Fibroblast of gingiva (primary cell): ENCODE data around the gene FTSJ1.
A peak's percentile ranks its signal among the peaks of the same experiment; 100 is the strongest.
"Not testable (repeated sequence)": the region's sequence is repeated elsewhere in the genome, so short reads cannot be mapped to it uniquely, and the experiment has no call there.

Source experiments
- DNase-seq: peaks from one replicate; pipeline ENCODE4 v3.0.0-alpha.2; 2011; ENCODE audit warnings: low read depth

FTSJ1 gene

DNA sequence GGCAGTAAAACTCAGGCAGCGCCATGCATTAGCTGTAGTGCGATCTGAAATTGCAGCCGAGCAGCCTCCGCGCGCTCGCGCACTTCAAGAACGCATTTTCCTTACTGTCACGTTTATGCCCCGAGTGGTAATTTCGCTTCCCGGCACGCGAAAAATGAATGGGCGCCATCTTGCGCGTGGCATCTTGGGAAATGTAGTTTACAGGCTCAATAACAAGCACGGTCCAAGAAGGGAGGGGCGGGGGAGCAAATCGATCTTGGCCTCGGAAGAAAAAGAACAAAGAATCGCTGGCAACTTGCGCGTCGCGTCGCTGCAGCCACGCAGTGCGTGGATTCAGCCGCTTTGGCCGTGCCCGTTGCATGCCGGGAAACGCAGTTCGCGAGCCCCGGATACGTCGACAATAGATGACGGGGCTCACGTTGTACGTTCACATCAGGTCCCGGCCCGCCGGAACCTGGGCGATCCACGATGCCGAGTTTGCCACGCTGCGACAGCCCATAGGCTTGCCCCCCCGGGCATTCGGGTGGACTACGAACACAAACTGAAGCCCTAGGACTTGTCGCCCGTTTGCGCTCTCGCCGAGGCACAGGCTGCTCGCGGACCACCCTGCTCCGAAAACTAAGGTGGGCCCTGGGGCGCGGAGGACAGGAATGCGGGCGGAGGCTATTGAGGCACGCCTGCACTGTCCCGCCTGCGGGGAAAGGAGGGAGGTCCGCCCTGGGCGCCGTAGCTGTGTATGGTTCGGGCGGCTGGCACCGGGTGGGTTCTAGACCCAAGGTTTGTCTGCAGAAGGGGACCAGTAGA lies at the start of gene FTSJ1:
Gene FTSJ1, plus strand, starts transcription at position 426 of the 804 bp plus-strand sequence. CDS start 1,849 bp downstream, outside the sequence.
- DNase-seq = peak; percentile 93

DNA sequence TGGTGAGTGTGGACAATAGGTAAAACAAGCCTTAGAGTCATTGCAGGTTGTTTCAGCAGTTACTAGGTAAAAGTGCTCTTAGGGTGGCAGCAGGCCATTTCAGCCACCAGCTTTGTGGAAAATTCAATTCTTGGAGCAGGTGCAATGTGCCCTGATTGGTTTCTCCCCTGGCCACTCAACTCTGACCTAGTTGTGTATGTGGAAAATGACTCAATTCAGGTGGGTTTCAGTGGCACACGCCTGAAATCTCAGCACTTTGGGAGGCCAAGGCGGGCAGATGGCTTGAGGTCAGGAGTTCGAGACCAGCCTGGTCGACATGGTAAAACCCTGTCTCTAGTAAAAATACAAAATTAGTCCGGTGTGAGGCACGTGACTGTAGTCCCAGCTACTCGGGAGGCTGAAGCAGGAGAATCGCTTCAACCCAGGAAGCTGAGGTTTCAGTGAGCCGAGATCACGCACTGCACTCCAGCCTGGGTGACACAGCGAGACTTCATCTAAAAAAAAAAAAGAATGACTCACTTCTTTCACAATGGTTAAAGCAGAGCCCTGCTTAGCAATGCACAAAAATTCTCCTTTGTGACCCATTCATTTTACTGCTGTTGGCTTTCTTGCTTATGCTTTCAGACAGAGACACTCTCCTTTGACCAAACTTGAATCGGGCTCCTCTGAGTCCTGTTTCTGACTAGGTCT lies 48.8 kb upstream of the FTSJ1 start:
- DNase-seq = not testable (repeated sequence)

DNA sequence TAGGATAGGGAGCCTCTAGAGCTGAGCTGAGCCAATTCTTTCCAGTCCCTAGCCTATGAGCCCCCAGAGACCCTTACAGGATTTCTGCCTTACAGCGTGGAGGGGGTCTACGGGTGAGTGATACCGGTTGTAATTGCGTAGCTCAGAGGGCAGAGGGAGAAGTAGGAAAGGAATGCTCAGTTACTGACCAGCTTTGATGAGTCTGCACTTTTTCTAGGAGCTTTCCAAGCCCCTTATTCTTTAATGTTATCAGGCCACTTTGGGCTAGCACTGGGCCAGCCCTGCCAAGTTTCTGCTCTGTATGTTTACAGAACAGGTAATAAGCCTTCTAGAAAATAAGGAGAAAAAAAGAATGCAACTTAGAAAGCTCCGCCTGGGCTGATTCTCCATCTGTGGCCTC lies 46.4 kb upstream of the FTSJ1 start:
- not testable (repeated sequence) for DNase-seq

DNA sequence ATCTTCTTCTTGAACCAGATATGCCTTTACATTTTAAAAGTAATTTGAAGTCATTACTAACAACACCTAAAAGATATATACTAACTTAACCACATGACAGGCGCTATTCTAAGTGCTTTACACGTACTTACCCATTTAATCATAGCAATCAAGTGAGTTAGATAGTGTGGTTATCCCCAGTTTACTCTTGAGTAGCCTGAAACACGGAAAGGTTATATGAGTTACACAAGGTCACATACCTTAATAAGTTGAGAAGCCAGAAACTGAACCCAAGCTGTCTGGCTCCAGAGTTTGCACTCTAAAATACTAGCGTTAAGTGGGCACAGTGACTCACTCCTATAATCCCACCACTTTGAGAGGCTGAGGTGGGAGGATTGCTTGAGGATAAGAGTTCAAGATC lies 45.8 kb upstream of the FTSJ1 start:
- not testable (repeated sequence) for DNase-seq

GRCh38 chrX:48433713-48434112 lies 42.3 kb upstream of the FTSJ1 start:
- DNase-seq = not testable (repeated sequence)

DNA sequence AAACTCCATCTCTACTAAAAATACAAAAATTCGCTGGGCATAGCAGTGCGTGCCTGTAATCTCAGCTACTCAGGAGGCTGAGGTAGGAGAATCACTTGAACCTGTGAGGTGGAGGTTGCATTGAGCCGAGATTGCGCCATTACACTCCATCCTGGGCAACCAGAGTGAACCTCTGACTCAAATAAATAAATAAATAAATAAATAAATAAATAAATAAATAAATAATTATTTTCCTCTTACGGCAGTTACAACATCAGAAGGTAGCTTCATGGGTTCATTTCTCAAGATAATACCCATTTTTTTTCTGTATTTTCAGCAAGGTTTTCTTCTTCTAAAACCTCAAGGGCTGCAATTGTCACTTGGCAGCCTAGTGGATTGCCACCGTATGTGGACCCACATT lies 28.8 kb upstream of the FTSJ1 start:
- not testable (repeated sequence) for DNase-seq

DNA sequence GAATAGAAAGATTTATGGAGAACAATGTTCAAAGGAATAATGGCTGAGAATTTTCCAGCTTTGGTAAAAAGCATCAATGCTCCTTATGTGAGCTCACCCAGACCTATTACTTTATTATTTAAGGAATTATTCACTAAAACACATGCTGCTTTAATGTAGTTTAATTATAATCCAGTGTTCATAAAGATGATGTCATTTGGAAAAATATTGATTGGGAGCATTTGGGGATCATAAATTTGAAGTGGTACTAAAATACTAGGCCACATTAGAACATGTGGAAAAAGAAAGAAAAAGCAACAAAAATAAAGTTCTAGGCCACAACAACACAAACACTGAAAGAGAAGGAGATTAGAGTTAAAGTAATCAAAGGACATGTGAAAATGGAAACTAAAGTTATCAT lies 25.9 kb upstream of the FTSJ1 start:
- no peak for DNase-seq

DNA sequence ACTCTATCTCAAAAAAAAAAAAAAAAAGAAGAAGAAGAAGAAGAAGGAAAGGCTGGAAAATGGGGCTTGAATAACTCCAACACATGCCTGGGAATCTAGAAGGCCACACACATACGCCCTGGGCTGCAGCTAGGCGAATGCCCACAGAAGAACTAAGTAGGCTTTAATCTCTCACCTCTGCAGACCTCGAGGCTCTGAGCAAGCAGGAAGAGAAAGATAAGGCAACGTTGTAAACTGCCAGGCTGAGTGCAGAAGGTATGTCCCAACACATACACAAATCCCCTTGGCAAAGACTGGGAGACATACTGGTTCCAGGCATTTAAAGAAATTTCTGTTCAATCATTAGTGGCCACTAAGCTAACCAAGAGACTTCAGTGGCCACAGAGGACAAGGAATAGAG lies 24.3 kb upstream of the FTSJ1 start:
- DNase-seq = no peak

DNA sequence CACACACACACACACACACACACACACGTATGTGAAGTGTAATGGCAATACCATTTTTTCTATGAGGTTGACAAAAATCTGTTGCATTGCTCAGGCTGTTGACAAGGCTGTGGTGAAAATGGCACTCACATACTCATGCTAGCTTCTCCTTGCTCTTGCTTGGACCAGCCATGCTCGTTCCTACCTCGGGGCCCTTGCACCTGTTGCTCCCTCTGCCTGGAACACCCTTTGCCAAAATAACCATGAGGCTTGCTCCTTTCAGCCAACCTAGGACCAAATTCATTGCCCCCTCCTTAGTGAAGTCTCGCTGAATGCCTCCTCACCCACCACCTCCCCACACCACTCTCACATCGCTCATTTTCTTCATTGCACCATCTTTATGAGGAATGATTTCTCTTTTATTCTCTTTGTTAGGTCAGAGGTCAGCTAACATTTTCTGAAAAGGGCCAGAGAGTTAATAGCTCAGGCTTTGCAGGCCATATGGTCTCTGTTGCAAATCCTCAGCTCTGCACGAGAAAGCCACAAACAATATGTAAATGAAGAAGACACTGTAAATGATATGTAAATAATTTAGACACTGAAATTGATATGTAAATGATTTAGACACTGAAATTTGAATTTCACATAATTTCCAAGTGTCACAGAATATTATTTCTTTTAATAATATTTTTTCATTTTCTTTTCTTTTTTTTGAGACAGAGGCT lies 19.2 kb upstream of the FTSJ1 start:
- no peak for DNase-seq

DNA sequence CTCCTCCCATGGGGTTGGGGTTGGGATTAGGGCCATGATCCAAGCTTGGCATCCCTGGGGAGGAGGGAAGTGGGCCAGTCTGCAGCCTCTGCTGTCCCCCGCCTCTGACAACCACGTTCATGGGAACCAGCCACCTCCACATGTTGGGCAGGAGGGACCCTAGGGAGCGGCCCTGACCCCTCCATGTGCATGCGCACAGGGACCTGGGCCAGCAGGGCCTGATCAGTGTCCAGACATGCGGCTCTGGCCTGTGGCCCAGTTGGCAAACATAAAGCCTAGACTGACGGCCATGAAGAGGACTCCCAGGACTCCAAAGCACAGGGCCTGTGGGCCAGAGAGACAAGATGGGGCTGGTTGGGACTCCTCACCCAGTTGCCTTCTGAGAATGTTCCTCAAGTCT lies 17.3 kb upstream of the FTSJ1 start:
- no peak for DNase-seq

GRCh38 chrX:48459483-48459882 lies 16.5 kb upstream of the FTSJ1 start:
- DNase-seq = no peak

DNA sequence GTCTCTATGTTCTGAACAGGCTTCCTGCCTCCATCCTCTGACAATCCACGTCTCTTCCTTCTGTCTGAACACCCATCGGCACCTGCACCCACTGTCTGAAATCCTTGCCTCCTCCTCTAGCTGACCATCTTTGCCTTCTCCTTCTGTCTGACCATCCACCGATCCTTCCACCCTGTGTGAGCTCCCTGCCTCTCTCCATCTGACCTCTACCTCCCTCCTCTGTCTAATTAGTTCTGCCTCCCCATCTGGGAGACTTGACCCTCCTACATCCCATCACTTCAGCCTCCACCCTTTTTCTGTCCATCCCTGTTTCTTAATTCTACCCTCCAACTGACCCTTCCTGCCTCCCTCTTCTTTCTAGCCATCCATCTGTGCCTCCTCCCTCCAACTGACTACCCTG lies 16.0 kb upstream of the FTSJ1 start:
- DNase-seq = no peak

DNA sequence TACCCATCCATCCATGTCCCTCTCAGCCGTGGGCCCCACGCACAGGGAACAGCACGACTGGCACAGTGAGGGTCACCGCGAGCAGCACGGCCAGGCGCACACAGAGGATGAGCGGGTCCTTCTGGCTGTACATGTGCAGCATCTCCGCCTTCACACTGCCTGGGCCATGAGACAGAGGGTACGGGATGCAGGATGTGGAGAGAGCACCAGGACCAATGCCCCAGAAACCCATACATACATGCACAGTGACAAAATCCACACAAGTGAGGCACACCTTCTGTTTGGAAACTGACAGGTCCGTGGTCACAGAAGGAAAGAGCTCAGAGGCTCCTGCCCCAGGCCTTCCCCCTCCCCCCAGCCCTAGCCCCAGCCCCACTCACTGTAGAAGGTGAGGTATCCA lies 15.4 kb upstream of the FTSJ1 start:
- no peak for DNase-seq

DNA sequence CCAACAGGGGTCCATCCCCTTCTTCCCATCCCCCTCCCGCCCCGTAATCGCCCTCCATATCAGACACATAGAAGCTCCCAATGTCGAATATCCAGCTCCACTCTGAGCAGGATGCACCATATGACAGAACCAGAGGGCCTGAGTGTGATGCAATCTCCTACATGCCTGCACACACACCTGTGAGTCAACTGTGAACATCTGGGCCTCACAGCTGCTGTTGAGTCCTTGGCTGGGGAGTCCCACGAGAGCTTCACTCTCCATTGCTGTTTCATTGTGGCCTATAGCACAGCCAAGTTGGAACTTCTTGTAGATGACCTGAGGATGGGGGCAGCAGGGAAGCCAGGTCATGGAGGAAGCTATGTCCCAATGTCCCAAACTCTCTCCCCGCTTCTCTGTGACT lies 14.2 kb upstream of the FTSJ1 start:
- DNase-seq = no peak

DNA sequence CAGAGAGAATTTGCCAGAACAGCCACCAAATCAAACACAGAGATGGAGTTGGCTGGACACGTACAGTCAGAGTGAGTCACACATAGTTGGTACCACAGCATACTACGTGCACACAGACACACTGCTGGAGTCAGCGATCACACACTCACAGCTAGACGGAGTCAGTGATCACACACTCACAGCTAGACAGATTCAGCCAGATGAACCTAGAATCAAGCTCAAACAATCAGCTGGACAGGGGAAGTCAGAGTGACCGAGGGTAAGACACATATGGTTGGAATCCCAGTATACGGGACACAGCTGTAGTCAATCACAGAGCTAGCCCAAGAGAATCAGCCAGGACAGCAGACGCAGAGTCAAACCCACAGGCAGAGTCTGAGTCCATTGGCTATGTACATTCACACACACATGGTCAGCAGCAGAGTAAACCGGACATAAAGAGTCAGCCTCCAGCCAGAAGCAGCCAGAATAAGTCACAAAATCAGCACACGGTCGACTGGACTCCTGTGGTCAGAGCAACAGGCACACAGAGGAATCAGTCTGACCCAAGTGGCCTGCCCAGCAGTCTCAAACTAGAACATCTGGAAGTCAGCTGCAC lies 10.6 kb upstream of the FTSJ1 start:
- peak; percentile 88 for DNase-seq

DNA sequence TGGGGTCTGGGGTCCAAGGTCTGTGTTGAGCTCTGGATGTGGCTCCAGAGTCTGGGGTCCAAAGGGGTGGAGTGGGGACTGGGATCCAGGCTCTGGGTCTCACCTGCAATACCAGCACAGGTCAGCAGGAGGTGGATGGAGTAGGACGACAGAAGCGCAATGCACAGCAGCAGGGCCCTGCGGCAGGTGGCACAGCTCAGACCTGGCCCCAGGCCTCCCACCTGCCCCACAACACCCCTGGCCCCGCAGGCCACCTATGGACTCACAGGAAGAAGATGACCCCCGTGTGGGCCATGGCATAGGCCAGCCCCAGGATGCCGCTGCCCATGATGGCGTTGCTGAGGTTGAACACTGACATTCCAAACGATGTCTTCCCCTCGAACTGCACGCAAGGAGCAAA lies 9.3 kb upstream of the FTSJ1 start:
- DNase-seq = no peak

DNA sequence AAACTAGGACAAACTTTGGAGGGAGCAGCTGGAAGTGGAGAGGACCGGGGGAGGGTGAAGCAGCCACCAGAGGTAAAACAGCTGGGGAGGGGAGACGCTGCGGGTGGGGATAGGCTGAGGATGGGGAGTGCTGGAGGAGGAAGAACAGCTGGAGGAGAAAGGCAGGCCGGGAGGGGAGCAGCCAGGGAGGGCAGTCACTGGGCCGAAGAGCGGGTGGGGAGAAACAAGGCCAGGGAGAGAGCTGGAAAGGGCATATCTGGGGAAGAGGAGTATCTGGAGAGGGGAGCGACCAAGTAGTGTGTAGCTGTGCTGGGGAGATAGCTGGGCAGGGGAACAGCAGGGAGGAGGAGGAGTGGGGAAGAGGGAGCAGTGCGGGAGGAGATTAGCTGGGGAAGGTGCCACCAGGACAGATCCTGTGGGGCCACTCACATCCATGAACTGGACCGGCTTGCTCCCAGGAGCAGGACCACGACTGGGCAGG lies 8.7 kb upstream of the FTSJ1 start:
- DNase-seq = no peak

DNA sequence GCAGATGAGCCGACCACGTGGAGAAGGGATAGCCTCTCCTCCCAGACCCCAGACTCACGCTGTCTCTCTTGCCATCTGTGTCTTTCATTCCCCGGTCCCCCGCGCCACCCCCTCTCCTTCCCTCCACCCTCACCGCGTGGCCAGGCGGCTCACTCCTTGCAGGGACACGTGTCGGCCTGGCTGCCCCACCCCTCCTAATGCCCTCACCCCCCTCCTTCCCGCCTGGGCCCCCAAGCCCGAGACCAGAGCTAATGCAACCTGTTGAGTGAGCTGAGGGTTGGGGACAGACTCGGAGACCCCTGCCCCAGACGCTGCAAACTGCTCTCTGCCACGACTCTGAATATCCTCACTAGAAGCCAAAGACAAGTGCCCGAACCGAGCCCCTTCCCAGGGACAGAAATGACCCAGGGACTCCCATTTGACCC lies 7.7 kb upstream of the FTSJ1 start:
- DNase-seq = no peak

GRCh38 chrX:48468693-48469691 lies 7.0 kb upstream of the FTSJ1 start:
- DNase-seq = no peak

DNA sequence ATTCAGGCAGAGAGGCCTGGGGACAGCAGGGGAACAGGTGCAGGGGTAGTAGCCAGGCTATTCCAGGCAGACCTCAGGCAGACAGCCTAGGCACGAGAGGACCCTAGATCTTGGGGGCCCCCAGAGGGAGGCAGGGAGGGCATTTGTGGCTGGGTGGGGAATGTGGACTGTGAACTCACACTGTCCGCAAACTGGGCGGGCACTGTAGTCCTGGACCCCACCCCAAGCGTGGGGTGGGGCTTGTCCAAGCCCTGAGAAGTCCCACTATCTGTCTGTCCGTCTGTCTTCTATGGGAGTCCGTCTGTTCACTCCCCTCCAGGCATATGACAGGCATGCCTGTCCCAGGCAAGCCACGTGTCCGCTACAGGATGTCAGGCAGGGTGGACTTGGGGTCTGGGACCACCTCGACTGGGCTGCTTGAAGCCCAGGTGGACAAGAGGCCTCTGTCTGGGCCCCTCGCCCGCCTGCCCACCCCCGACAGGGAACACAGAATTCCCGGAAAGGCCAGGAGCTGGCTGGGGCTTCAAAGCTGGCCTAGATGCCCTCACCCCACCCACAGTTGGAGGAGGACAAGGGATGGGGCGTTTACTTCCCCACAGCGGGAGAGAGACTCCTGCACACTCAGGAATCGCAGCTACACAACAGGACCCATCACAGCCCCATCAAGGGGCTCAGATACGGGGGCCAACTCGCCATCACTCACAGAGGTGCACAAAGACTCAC lies 5.7 kb upstream of the FTSJ1 start, which contains the start of gene SLC38A5:
Gene SLC38A5, minus strand, starts transcription at position 151 of the 723 bp plus-strand sequence. CDS start 2,336 bp downstream, outside the sequence.
- DNase-seq = no peak
